ELF-1 (cell line): ENCODE results near the gene NEURL2.

Experiments used
- DNase-seq: peaks from one replicate; pipeline ENCODE4 v3.0.0-alpha.2; 2016; ENCODE audit warnings: low read depth, low spot score

Gene NEURL2

DNA sequence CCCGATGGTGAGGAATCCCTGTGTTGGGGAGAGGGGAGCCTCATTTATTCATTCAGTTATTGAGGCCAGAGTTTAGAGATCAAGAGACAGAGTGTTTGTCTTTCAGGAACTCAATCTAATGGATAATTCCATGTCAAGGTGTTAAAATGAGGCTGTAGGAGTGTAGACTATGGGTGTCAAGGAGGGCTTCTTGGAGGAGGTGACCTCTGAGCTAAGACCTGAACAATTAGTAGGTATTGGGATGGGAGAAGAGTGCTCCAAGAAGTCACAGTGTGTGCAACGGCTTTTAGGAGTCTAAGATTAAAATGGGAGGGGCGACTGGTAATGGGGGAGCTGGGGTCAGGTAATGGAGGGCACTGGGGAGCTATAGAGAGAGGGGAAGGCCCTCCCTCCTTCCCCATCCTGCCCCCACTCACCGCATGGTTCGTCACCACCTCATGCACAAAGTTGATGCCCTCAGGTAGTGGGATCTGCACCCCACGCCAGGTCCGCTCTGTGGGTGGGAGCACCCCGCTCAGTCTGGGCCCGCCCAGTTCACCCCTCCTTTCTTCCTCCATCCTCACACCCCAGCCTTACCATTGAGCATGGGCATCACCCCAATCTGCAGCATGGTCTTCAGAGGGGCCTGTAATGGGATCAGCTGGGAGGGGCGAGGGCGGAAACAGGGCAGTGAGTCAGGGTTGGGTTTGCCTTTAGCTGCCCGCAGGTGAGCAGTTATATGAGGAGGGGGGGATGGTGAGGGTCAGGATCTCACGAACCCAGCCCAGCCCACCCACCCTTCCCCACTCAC lies 8.2 kb upstream of the NEURL2 start:
- DNase-seq: no peak

DNA sequence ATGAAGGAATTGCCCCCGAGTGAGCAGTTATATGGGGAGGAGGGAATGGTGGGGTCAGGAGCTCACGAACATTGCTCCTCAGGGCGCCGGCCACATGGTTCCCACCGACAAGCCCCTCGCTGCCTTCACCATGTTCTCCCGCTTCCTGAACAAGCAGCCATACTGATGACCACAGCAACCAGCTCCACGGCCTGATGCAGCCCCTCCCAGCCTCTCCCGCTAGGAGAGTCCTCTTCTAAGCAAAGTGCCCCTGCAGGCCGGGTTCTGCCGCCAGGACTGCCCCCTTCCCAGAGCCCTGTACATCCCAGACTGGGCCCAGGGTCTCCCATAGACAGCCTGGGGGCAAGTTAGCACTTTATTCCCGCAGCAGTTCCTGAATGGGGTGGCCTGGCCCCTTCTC lies 7.3 kb upstream of the NEURL2 start:
- DNase-seq: no peak

DNA sequence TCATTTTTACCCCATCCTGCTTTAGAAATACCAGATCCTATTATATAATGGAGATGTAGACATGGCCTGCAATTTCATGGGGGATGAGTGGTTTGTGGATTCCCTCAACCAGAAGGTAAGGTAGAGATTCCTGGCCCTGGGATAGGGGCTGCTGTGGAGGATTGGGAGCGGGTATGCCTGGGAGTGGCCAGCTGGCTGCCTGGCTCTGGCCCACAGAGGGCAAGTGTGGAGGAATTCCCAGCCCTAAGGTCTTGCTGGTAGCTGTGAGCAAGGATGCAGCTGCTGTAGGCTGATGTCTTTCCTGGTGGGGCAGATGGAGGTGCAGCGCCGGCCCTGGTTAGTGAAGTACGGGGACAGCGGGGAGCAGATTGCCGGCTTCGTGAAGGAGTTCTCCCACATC lies 6.7 kb upstream of the NEURL2 start:
- no peak for DNase-seq

DNA sequence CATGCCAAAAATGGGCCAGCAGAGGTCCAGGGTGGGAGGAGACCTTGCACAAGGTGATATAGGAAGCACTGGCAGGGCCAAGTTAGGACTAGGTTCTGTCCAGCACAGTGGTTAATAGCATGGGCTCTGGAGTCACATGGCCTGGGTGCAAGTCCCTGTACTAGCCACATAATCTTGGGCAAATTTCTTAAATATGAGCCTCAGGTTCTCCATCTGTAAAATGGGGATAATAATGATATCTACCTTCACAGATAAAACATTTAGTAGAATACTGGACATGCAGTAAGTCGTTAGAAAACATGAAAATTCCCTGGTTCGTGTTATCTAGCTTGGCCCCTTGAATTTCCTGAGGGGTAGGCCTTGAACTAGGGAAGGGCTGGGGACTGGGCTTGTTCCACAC lies 6.3 kb upstream of the NEURL2 start:
- no peak for DNase-seq

DNA sequence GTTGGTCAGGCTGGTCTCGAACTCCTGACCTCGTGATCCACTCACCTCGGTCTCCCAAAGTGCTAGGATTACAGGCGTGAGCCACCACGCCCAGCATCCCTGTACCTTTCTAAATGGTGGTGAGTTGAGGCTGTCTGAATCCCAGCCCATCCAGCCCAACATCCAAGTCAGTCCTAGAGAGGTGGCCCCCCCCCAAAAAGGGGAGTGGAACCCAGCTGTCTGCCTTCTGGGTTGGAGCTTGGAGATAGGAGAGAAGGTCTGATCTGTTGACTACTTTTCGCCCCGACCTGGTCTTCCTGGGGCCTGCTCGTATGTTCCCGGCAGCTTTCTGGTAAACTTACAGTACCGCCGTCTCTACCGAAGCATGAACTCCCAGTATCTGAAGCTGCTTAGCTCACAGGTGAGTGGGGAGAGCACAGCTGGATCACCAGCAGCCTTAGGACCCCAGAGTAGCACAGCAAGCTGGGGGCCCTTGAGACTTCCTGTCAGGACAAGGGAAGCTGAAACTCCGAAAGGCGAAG lies 5.7 kb upstream of the NEURL2 start:
- DNase-seq: no peak

DNA sequence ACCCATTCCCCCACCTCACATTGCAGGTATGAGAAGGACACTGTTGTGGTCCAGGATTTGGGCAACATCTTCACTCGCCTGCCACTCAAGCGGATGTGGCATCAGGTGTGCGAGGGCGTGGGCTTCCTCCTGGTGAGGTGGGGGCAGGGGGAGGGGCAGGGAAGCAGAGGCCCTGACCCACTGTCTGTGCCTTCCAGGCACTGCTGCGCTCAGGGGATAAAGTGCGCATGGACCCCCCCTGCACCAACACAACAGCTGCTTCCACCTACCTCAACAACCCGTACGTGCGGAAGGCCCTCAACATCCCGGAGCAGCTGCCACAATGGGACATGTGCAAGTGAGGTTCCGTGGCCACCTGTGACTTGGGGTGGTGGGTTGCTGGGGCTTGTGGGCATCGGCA lies 3.8 kb upstream of the NEURL2 start:
- DNase-seq: no peak

DNA sequence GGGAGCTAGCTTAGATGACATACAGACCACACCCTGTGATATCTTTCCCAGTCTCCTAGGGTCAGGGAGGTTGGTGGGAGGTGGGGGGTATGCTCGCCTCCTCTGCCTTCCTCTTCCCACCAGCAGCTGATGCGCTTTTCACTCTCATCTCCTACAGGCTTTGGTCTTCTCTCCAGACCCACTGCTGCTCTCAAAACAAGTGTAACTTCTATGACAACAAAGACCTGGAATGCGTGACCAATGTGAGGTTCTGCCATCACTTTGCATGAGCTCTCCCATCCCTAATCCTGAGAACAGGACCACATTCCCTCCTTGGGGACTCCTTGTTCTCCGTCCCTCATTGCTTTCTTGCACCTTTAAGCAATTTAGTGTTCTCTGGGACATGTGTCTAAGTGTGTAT lies 2.8 kb upstream of the NEURL2 start:
- DNase-seq: peak; percentile 37

DNA sequence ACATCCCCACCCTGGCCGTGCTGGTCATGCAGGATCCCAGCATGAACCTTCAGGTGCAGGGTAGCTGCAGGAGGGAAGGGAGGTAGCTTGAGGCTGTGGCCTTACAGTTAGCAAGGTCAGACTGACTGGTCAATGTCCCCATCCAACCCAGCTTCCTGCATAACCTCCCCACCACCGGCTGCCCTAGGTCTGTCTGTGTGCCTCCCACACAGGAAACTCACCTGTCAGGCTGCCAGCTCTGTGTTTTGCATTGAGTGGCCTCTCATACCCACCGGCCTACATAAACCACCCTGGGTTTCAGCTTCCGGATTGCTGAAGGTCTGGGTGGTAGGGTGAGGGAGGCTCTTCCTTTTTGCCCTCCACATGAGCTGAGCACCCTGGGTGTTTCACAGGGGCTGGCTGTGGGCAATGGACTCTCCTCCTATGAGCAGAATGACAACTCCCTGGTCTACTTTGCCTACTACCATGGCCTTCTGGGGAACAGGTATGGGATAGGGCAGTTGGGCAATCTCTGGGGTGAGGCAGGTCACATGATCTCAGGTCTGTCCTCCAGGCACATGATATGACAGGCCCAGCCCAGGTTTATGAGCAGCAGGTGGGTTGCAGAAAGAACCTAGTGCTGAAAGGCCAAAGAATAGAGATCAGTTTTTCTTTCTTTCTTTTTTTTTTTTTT lies 2.0 kb upstream of the NEURL2 start:
- DNase-seq: no peak

- peak; percentile 19 for DNase-seq
Observed at GRCh38 chr20:45892049-45892825, 1.2 kb upstream of the NEURL2 start.

DNA sequence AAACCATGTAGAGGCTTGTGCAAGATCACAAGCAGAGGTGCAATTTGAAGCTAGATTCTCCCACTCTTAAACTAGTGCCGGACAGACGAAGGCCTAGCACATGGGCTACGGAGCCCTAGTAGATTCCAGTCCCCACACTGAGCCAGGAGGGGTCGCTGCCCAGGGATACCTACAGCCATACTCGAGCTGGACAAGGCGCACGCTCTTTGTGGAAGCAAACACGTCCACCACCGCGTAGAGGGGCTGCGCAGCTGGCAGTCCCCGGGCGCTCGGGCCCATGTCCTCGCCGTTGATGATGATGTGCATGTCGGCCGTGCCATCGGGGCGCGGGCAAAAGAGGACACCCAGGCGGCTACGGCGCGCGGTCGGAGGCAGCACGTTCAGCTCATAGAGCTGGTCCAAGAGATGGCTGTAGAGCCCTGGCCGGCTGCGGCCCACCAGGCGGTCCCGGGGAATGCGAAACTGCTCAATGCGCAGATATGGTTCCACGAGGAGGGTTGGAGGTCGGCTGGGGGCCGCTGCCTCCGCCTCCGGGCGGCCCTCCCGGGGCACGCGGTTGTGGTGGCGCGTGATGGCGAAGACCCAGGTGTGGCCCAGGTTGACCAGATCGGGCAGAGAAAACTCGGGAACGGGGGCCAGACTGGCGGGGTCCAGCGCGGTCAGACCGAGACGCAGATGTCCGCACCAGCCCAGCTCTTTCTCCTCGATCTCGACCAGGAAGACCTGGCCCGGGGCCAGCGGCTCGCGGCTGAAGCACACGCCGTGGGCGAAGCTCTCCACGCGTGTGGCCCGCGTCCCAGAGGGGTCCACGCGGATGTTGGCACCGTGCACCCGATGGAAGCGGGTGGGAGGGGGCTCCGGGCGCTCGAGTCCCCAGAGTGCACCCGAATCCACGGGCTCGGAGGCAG lies 677 bp downstream of the NEURL2 start:
- DNase-seq: peak; percentile 89

- no peak for DNase-seq
Observed at GRCh38 chr20:45888681-45889080, 2.3 kb downstream of the NEURL2 start.

DNA sequence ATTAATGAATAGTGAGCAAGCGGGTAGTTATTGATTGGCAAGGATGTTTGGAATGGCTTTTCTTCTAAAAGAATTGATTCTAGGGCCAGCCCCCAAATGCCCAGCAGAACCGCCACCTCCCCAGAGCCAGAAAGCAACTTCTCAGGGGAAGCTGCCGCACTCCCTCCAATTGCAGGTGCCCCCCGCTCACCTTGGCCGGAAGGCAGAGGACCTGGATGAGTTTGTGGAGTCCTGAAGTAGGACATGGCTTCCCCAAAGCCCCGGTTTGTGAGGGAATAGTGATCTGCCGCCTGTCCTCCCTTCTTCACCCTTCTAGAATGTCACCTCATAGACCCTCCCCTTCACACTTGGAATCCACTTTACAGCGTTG lies 3.7 kb downstream of the NEURL2 start, which contains the start of gene SPATA25:
Gene SPATA25 (minus strand): TSS at position 277 of the 370 bp plus-strand sequence. CDS start 32 bp downstream, at position 245.
- DNase-seq: no peak

DNA sequence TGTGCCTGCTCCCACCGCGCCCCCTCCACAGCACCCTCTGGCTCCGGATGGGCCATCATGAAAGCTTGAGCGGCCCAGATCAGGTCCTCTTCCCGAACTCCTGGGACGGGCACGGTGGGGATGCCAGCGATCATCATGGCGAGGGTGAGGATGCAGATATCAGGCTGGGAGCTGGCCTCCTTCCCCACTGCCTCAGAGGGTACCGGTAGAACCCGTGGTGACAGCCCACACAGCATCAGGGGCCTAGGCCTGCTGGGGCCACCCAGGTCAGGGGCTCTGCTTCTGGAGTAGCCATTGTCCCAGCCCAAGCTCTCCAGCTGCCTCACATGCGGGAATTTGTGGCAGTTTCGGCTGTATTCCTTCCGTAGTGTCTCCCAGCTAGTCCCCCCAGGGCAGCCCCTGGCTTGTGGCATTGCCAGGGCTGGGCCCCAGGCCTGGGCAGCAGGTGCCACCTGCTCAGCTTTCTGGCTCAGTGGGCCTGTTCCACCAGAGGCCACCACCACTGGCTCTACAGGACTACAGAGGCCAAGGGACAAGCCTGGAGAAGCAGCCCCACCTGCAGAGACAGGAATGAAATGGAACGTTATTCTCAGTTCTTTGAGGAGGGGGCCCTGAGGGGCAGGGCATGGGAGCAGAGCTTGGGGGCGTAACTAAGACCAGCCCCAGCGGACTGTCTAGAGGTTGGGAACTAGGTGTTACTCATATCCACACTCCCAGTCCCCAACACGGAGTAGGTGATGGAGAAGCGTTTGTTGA lies 4.2 kb downstream of the NEURL2 start:
- no peak for DNase-seq

DNA sequence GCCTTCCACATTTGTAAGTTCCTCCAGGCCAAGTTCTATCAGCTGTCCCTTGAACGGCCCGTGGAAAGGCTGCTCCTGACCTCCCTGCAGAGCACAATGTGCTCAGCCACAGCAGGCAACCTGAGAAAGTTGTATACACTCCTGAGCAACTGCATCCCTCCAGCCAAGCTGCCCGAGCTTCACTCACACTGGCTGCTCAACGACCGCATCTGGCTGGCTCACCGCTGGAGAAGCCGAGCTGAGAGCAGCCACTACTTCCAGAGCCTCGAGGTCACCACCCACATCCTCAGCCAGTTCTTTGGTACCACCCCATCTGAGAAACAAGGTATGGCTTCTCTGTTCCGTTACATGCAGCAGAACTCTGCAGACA lies 7.9 kb downstream of the NEURL2 start:
- DNase-seq: no peak

DNA sequence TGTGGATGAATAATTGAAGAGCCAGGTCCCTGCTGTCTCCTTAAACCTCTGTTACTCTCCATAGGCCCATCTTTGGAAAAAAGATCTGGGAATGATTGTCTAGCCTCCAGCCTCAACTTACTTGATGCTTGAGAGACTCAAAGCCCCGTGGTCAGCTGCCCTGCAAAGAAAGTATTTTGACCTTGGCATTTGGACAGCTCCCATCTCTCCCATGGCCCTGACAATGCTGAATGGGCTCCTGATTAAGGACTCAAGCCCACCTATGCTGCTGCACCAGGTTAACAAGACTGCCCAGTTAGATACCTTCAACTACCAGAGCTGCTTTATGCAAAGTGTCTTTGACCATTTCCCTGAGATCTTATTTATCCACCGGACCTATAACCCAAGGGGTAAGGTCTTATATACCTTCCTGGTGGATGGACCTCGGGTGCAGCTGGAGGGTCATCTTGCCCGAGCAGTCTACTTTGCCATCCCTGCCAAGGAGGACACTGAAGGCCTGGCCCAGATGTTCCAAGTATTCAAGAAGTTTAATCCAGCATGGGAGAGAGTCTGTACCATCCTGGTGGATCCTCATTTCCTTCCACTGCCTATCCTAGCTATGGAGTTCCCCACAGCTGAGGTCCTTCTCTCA lies 8.4 kb downstream of the NEURL2 start:
- DNase-seq: no peak

DNA sequence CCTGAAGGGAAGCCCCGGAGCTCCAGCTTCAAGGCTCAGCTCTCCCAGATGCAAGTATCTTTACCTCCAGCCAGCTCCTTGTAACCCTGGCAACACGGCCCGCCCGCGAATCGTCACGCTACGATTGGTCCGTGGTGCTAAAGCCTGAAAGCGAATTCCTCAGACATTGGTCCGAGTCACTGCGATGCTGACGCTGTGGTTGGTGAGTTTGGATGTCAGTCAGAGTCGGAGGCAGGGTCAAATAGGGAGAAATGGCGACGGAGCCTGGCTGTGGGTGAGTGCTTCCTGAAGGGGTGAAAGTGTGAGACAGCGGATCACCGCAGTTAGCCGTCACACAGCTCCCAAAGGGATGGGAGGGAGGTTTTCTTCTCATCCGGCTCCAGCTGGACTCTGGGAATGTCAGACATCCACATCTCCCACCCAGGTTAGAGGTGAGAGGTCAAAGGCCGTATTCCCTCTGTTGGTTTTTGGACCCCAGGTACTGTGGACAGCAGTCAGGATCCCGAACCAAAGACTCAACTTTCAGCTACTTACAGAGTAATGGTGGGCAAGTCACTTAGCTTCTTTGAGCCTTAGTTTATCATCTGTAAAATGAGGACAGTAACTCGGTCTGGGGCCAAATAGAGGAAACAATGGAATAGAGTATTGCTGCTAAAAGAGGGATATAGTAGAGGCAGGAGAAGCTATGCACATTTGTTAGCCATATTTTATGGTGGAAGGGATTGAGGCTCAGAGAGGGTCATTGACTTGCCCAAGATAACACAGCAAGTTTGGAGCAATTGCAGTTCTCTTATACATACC lies 9.8 kb downstream of the NEURL2 start, which contains the start of gene ZSWIM1:
Gene ZSWIM1 (plus strand): TSS at position 240 of the 801 bp plus-strand sequence. CDS start 1,366 bp downstream, outside the sequence.
- DNase-seq: peak; percentile 100

DNA sequence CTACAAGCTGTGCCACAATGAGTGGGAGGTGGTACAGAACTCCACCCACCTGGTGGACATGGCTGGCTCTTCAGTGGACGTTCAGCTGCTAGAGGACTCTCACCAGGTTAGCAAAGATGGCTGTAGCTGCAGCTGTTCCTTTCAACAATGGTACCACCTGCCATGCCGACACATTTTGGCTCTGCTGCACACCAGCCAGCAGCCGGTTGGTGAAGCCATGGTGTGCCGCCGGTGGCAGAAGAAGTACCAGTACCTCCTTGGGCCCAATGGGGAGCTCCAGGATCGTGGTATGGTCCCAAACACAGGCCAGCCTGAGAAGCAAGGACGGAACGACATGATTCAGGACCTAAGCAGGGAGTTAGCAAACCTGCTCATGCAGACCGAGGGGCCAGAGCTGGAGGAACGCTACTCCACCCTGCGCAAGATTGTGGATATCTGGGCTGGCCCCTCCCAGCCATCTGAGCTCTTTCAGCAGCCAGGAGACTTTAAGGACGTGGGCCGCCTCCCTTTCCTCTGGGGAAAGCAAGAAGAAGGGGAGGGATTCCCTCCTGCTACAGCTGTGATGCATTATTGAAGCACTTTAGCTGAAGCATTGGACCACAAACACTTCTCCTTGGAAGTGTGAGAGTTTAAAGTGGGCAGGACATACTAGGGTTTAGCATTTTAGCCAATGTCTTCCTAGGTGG lies 12.8 kb downstream of the NEURL2 start:
- DNase-seq: no peak

- DNase-seq: peak; percentile 46
Observed at GRCh38 chr20:45874576-45874975, 16.4 kb downstream of the NEURL2 start.
